ENCODE measurements around the gene TXNDC11.
A peak's percentile ranks its signal among the peaks of the same experiment; 100 is the strongest.

Gene TXNDC11

GRCh38 chr16:11649276-11649675 is 93.4 kb downstream of the TXNDC11 start:
- no peak overlapping the region for H3K4me3 ChIP-seq (ENCODE audit: low read length)
- DNase-seq (ENCODE audit: low read depth) = no peak
- TF ChIP-seq, protein P1, sequence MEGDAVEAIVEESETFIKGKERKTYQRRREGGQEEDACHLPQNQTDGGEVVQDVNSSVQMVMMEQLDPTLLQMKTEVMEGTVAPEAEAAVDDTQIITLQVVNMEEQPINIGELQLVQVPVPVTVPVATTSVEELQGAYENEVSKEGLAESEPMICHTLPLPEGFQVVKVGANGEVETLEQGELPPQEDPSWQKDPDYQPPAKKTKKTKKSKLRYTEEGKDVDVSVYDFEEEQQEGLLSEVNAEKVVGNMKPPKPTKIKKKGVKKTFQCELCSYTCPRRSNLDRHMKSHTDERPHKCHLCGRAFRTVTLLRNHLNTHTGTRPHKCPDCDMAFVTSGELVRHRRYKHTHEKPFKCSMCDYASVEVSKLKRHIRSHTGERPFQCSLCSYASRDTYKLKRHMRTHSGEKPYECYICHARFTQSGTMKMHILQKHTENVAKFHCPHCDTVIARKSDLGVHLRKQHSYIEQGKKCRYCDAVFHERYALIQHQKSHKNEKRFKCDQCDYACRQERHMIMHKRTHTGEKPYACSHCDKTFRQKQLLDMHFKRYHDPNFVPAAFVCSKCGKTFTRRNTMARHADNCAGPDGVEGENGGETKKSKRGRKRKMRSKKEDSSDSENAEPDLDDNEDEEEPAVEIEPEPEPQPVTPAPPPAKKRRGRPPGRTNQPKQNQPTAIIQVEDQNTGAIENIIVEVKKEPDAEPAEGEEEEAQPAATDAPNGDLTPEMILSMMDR (conservative IDR thresholded peaks at IDR 0.05; ENCODE audit: low read depth, low read length) = no peak

GRCh38 chr16:11642765-11643116 is 99.9 kb downstream of the TXNDC11 start:
- no peak overlapping the region for H3K4me3 ChIP-seq (ENCODE audit: low read length)
- no peak for DNase-seq (ENCODE audit: low read depth)
- TF ChIP-seq, protein P1 (conservative IDR thresholded peaks at IDR 0.05; ENCODE audit: low read depth, low read length) = no peak

DNA sequence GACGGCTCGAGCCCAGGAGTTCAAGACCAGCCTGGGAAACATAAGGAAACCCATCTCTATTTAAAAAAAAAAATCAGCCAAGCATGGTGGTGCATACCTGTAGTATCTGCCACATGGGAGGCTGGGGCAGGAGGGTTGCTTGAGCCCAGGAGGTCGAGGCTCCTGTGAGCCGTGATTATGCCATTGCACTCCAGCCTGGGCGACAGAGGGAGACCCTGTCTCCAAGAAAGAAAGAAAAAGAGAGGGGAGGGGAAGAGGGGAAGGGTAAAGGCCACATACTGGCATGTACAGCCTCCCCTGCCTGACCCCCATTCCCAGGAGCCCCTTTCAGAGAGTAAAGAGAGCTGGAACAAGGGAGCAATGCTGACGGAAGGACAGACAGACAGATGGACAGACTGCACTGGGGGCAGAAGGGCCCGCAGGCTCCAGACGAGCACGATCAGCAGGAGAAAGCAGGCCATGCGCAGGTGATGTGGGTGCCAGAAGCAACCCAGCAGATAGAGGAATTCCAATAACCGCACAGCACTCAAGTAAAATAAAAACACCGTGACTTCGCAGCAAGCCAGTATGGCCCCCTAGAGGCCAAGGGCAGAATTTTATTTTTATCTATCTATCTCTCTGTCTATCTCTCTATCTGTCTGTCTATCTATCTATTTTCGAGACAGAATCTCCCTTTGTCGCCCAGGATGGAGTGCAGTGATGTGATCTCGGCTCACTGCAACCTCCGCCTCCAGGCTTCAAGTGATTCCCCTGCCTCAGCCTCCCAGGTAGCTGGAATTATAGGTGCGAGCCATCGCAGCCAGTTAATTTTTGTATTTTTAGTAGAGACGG is 101.5 kb downstream of the TXNDC11 start:
- peak; percentile 54 for DNase-seq (ENCODE audit: low read depth)
- TF ChIP-seq, protein P1 (conservative IDR thresholded peaks at IDR 0.05; ENCODE audit: low read depth, low read length) = peak; percentile 81
- no peak overlapping the region for H3K4me3 ChIP-seq (ENCODE audit: low read length)

DNA sequence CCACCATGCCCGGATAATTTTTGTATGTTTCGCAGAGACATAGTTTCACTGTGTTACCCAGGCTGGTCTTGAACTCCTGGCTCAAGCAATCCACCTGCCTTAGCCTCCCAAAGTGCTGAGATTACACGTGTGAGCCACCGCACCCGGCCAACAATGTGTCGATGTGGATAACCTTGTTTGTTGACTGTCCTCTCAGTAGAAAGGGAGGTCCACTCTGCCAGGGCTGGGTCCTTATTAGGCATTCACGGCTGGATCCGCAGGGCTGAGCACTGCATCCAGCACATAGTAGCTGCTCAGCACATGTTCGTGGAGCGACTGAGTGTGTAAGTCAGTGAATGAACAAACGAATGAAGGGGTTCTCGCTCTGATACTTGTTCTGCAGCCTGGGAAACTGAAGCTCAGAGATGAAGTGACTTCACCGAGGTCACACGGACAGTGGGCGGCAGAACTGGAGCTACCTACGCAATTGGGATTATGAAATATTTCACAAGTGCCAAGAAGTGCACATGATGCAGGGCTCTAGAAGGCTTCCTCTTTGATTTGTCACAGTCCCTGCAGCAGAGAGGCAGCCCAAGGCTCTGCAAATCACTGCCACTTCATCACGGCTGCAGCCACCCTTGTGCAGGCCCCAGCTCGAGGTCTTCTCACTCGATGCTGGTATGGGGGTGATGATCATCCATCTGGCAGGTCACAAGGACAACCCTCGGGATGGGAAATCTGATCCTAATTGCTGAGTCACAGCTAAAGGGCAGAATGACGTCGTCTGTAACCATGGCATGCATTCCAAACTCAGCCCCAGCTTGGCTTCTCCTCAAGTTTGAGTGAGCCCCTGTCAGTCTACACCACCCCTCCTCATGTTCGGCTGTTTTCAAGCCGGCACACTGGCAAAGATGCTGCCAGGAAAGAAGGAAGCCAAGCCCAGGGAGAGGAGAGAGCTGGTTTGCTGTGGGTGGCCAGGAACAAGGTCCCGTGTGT is 102.4 kb downstream of the TXNDC11 start:
- TF ChIP-seq, protein P1 (conservative IDR thresholded peaks at IDR 0.05; ENCODE audit: low read depth, low read length) = no peak
- no peak overlapping the region for H3K4me3 ChIP-seq (ENCODE audit: low read length)
- DNase-seq (ENCODE audit: low read depth) = peak; percentile 99

GRCh38 chr16:11639008-11639562 is 103.6 kb downstream of the TXNDC11 start:
- TF ChIP-seq, protein P1 (conservative IDR thresholded peaks at IDR 0.05; ENCODE audit: low read depth, low read length) = no peak
- H3K4me3 ChIP-seq (ENCODE audit: low read length) = no peak overlapping the region
- DNase-seq (ENCODE audit: low read depth) = no peak

DNA sequence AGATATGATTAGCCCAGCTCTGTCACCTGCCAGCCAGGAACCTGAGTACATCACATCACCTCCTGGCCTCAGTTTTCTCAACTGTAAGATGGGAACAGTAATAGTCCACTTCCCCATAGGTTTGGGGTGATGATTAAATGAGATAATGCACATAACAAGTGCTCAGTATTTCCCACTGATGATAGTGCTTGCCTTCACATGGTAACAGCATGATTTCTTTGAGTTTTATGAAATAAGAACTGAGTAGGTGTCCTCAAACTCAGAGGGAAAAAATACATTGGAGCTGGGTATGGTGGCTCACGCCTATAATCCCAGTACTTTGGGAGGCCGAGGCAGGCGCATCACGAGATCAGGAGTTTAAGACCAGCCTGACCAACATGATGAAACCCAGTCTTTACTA is 104.5 kb downstream of the TXNDC11 start:
- no peak overlapping the region for H3K4me3 ChIP-seq (ENCODE audit: low read length)
- TF ChIP-seq, protein P1 (conservative IDR thresholded peaks at IDR 0.05; ENCODE audit: low read depth, low read length) = no peak
- no peak for DNase-seq (ENCODE audit: low read depth)
